SH-SY5Y (cell line): ENCODE results near the gene TMEM39A.

Experiments
- GATA2 ChIP-seq: IDR thresholded peaks from 2 replicates; pipeline ENCODE4 v1.6.1; 2011; ENCODE audit warnings: mild to moderate bottlenecking, low read depth, low read length
- GATA3 ChIP-seq: IDR thresholded peaks from 2 replicates; pipeline ENCODE4 v1.6.1; 2011; ENCODE audit warnings: low read depth, mild to moderate bottlenecking, low read length, moderate library complexity

TMEM39A gene

DNA sequence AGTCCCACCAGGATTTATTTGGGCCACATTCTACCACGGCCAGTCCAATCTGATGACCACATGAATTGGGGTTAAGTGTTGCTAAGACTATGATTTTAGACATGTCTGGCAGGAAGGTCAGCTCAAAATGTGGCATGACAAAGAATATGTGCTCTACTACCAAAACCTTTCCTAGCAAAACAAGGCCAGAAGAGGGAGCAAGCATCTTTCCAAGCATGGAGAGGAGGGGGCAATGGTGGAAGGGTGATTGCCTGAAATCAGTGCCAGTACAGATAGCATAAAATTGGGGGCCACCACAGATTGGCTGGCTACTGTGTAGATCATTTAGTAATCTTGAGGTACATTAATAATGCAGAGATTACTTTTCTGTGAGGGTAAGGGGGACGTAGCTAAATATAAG is 43.2 kb downstream of the TMEM39A start:
- TF ChIP-seq GATA3 (no peak), GATA2 (no peak)

DNA sequence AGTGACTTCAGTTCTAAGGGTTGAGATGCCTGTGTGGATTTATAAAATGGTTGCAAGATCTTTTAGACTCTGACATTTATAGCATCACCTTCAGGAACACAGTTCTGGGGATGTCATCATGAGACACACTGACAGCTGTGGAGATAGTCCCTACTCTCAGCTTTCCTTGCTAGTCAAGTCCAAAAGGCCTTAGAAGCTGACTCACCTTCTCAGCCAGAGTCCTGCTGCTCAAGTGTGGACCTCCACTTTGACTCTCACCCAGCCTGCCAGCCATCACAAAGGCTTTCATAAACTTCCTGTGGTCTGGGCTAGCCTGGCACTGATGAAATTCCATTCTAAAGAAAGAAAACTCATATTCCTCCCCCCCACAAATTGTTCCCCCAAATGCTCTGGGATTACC is 44.8 kb downstream of the TMEM39A start:
- TF ChIP-seq GATA2, result no peak

DNA sequence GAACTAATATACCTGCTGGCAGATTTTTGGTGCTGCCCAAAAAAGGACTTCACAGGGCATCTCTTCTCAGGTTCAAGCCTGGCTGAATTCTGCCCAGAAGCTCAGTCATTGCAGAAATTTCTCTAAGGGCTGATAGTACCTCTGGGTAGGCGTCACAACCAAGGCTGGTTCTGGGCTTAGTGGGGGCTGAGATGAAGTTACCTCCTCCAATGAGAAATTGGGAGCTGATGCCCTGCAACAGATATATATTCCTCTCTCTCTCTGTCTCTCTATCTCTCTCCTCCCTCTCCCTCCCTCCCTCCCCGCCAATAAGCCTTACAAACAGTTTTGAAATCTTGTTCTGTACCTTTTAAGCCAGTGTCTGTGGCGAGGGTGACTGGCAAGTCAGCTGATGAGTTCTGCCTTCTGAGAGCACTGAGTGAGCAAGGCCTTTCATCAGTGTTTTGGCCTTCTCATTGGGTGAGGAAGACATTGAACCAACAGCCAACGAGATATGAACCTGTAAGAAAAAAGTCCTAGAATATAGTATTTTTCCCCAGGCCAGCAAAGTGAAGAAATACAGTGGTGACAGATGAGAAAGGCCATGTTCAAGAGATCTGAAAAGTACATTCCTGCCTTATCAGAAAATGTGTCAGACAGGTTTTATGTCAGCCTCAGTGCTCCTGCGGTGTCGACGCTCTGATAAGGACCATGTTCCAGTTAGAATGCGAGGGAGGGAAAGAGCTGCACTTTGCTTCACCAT is 45.5 kb downstream of the TMEM39A start:
- TF ChIP-seq GATA2, result no peak
- TF ChIP-seq GATA3, result no peak

DNA sequence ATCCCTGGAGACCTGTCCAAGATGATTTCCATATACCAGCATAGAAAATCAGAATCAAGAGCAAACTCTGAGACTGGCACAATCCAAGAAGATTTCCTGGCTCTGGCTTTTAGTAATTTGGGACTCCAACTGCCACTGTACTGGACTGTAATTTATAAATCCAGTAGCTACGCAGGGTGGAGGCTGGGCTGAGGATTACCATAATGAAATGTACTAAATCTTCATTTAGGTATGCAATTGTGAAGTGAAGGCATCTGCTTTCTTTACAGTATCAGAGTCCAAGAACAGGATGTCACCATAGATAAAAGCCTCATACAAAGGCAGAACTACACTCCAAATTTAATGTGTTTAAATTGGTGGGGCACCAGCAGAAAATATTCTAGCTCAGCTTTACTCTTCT is 46.5 kb downstream of the TMEM39A start:
- no peak for TF ChIP-seq GATA2
- no peak for TF ChIP-seq GATA3

DNA sequence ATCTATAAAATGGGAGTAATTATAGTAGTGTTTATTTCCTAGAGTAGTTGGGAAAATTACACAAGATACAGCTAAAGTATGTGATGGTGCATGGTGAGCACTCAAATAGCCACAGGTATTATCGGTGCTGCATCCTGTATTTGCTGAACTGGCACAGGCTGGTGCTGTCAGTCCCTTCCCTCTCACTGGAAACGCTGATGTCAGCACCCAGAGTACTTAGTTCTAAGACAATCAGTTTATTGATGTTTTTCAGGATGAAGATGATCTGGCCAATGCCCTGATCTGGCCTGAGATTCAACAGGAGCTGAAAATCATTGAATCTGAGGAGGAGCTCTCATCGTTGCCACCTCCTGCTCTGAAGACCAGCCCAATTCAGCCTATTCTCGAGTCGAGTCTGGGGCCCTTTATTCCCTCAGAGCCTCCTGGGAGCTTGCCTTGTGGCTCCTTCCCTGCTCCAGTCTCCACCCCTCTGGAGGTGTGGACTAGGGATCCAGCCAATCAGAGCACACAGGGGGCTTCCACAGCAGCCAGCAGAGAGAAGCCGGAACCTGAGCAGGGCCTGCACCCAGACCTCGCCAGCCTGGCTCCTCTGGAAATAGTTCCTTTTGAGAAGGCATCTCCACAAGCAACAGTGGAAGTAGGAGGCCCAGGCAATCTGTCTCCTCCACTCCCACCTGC is 49.7 kb downstream of the TMEM39A start:
- TF ChIP-seq GATA2 (no peak), GATA3 (no peak)

DNA sequence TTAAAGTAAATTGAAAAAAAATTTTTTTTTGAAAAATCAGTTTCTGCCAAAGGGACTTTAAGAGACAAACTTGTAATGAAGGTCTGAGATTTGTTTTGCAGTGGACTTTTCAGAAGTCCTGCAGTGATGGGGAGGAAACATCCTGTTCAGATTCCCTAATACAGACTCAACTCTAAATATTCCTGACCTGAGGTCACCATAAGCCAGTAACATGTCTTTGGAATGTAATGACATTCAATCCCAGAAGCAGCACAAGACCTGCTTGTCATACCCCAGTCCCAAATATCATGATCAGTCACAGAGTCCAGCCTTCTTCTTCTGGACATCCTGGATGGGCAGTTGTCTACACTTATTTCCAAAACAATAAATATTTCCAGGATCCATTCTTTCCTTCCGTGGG is 53.6 kb downstream of the TMEM39A start:
- TF ChIP-seq GATA2 (no peak), GATA3 (no peak)

DNA sequence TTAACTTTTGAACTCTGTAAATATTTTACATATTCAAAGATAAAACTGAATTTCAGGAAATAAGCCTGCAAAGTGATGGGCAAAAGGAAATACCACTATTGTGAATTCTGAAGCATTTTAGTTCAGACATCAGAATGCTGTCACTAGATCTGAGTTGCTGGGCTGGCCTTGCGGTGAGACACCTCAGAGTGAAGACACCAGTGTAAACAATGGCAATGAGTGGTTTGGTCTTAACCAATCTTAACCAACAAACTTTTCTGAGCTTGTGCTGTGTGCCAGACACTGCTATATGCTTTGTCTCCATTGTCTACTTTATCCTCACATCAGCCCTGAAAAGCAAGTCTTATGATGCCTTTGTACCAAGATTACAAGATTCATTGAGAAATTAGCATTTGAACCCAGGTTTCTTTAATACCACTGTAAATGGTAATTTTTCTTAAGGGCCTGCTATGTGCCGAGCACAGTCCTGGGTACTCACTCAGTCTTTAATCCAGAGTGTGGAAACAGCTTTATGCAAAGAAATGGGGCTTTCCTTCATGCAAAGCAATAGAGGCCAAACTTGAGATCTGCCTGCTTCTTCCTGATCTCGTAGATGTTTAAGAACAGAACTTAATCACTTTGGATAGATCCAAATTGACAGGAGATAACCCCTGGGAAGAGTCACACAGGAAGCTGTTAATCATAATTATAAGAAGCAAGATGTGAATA is 55.0 kb downstream of the TMEM39A start:
- TF ChIP-seq GATA3, result no peak
- no peak for TF ChIP-seq GATA2

DNA sequence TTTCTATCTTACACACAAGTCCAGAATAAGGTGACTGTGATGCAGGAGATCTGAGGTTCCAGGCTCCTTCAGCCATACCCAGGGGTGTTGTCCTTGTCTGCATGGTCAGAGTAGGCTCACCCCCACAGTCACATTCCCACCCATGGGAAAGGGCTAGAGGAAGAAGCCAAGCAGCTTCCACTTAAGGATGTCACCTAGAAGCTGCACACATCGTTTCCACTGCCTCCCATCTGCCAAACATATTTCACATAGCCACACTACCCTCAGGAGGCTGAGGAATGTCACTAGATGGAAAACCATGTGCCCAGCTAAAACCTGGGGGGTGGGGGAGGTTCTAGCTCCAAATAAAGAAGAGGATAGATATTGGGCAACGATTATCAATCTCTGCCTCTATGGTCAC is 58.1 kb downstream of the TMEM39A start:
- TF ChIP-seq GATA2, result no peak
- no peak for TF ChIP-seq GATA3

DNA sequence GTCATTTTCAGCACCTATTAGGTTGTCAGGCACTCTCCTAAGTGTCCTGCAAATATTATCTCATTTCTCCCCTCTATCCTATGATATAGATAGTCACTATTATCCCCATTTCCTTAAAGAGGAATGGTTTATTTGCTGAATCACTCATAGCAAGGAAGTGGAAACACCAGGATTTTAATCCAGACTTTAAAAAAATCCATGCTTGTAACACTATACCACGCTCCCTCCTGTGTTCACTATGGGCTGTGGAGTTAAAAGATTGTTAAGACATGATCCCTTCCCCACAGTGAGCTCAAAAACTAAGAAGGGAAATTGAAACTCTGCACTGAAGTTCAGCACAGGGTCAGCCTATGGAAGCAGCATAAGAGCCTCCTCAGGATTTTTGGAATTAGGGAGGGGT is 60.2 kb downstream of the TMEM39A start:
- no peak for TF ChIP-seq GATA2
- TF ChIP-seq GATA3, result no peak

DNA sequence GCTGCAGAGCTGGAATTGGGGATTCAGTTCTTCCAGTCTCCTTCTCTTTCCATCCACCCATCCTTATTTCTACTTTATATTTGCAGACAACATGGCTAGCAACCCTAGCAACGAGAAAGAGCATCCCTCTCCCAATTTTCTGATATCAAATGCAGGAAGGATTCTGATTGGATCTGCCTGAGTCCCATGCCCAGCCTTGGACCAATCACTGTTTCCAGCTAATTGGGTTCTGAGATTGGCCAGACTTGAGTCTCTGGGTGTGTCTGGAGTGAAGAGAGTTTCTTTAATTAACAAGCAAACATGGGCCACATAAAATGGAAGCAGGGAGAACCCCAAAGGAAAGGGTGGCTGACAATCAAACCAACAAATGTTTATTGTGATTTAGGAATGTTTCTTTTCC is 60.6 kb downstream of the TMEM39A start:
- no peak for TF ChIP-seq GATA3
- TF ChIP-seq GATA2, result no peak

DNA sequence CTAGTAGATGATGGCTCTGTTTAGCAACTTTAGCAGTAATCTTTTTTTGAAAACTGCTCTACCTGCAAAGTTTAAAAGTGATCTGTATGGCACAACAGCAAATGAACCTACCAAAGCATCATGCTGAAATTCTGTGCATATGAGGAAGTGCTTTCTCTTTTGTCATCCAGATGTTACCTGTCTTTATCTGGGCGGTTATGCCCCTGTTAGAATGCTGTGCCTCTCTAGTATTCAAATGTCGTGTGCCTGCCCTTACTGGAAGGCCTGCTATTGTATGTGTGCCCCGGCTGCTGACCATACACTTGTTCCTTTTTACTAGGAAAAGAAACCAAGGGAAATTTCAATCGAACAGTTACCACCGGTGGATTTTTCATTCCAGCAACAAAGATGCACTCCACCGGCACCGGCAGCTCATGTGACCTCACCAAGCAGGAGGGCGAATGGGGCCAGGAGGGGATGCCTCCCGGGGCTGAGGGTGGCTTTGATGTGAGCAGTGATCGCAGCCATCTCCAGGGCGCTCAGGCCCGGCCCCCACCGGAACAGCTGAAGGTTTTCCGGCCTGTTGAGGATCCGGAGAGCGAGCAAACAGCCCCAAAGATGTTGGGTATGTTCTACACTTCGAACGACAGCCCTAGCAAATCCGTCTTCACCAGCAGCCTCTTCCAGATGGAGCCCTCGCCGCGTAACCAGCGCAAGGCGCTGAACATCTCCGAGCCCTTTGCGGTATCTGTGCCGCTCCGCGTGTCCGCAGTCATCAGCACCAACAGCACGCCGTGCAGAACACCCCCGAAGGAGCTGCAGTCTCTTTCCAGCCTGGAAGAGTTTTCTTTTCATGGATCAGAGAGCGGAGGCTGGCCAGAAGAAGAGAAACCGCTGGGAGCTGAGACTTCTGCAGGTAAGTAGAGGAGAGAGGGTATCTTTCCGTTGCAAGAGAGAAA is 61.6 kb downstream of the TMEM39A start:
- no peak for TF ChIP-seq GATA3
- no peak for TF ChIP-seq GATA2

DNA sequence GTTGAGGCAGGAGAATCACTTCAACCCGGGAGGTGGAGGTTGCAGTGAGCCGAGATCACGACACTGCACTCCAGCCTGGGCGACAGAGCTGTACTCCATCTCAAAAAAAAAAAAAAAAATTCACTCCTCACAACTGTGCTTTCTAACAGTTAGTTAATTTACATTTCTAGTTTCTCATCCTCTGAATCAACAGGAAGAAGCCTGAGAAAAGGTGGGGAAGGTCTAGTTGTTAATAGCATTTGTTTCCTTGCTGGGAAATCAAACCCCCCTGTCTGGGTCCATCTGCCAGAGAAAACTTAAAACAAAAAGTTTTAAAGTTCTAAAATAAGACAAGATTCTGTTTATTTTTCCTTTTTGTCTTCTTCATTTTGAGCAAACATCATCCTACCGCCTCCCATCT is 62.3 kb downstream of the TMEM39A start:
- TF ChIP-seq GATA2, result no peak
- no peak for TF ChIP-seq GATA3

DNA sequence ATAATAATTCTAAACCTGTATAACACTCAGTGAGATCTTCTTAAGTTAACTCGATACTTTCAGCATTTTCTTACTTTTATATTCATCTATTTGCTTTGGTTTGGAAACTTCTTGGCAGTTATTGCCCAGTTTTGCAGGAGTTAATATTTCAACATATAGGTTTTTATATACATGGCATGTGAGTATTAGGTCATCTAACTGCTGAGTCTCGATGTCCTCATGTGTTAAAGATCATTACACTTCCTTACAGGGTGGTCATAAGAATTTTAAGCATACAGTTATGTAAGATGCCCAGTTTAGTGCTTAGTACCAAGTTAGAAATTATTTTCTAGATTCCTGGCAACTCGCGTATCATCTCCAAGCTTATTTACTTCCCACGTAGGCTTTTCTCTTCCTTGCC is 62.9 kb downstream of the TMEM39A start:
- TF ChIP-seq GATA3, result no peak
- no peak for TF ChIP-seq GATA2

DNA sequence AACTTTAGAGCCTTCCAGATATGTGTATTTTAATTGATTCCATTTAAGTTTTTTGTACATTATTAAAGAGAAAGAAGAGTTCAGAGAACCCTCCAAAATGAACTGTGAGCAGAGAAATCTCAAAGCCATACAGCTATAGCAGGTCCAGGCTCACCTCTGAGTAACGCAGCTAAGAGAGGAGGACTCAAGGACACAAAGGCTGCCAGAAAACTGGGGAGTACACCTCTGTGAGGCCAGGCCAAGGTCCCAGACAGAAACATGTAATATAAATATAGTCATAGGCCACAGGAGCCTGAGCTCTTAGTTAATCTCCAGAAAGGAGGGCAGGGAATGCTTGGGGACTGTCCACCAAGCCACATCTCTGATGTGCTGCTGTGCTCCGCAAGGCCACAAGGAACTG is 66.5 kb downstream of the TMEM39A start:
- TF ChIP-seq GATA3 (no peak), GATA2 (no peak)
